HCT116 (cell line): ENCODE results near the gene AATF. TPM values are rescaled to one million over a fixed set of nuclear protein-coding genes. Genes with fewer than 3 reads are reported as not detected.

Experiments
- ATAC-seq: fragments of 200-7000 bp; cut with Tn5 transposase; 2 replicates; pipeline ENCODE4 v1.9.1; 2020; ENCODE audit warnings: mild to moderate bottlenecking, moderate library complexity
- BruUV-seq: library from RNA; stranded (reverse); fragments of 400-500 nt; replicated peaks from 2 replicates; lab custom pipeline; 2021; lab: Mats Ljungman, UMichigan
- CTCF ChIA-PET: fragments of 300-600 bp; sonication (Branson Sonifier 250); formaldehyde crosslinking; loops from one replicate; lab custom pipeline; 2021; ENCODE audit warnings: antibody characterized with exemption; lab: Charles Lee
- POLR2A ChIA-PET: fragments of 300-600, 350-600 bp; sonication (Branson Sonifier 250); formaldehyde crosslinking; loops from one replicate; lab custom pipeline; 2021; ENCODE audit warnings: antibody characterized with exemption; lab: Charles Lee
- RAD21 ChIA-PET, 2 experiments: fragments of 300-600 bp; sonication (Branson Sonifier 250); formaldehyde crosslinking; loops; one replicate each; lab custom pipeline; 2023; ENCODE audit warnings: low total read pairs in 2 of 2; ENCODE audit not compliant: uncharacterized antibody in 2 of 2, unreplicated experiment in 2 of 2, low non-redundant PET in 1 of 2; lab: Charles Lee
- DNase-seq: peaks from one replicate; pipeline ENCODE4 v3.0.0-alpha.2; 2010; ENCODE audit warnings: low read depth, low spot score
- H2AFZ ChIP-seq: fragments of 200-600 bp; shearing (Covaris generic), sonication (generic); 2 replicates; pipeline ENCODE4 v1.6.1; 2017; ENCODE audit warnings: low read depth, mixed run types, mixed read lengths, antibody characterized with exemption, low read length; ENCODE audit not compliant: poor library complexity, severe bottlenecking
- H3K27ac ChIP-seq: 2 replicates; pipeline ENCODE4 v1.5.1; 2012; ENCODE audit warnings: low read depth, low read length
- H3K27me3 ChIP-seq: fragments of 200-600 bp; sonication (generic); 2 replicates; pipeline ENCODE4 v1.6.1; 2016; ENCODE audit warnings: mixed run types, low read length, mixed read lengths; ENCODE audit not compliant: insufficient read depth
- H3K36me3 ChIP-seq, 2 experiments: fragments of 200-500 bp in 1 of 2; fragments of 200-600 bp in 1 of 2; sonication (Bioruptor generic) in 1 of 2; sonication (generic) in 1 of 2; 2 replicates each; pipeline versions ENCODE4 v1.5.1 to v1.6.1; 2014 to 2016; ENCODE audit warnings: low read length in 2 of 2, inconsistent platforms in 1 of 2, mixed read lengths in 1 of 2, mixed run types in 1 of 2; ENCODE audit not compliant: insufficient read depth in 2 of 2, control insufficient read depth in 1 of 2
- H3K4me1 ChIP-seq, 2 experiments: fragments of 200-600 bp in 1 of 2; sonication (generic) in 1 of 2; 2 replicates each; pipeline versions ENCODE4 v1.5.1 to v1.6.1; 2012 to 2017; ENCODE audit warnings: low read length in 2 of 2, inconsistent platforms in 1 of 2, mild to moderate bottlenecking in 1 of 2, mixed read lengths in 1 of 2, mixed run types in 1 of 2, moderate library complexity in 1 of 2; ENCODE audit not compliant: insufficient read depth in 2 of 2, control insufficient read depth in 1 of 2
- H3K4me2 ChIP-seq: fragments of 200-600 bp; sonication (generic); 2 replicates; pipeline ENCODE4 v1.6.1; 2017; ENCODE audit warnings: mixed run types, low read length, mixed read lengths
- H3K4me3 ChIP-seq, 2 experiments: fragments of 200-600 bp in 1 of 2; sonication (generic) in 1 of 2; replicated peaks in 1 of 2; 2 replicates each; pipeline ENCODE4 v1.5.1; 2011 to 2016; ENCODE audit warnings: low read length in 2 of 2, control low read depth in 1 of 2, low read depth in 1 of 2, mild to moderate bottlenecking in 1 of 2, mixed read lengths in 1 of 2, mixed run types in 1 of 2
- H3K79me2 ChIP-seq: fragments of 200-600 bp; sonication (generic); 2 replicates; pipeline ENCODE4 v1.6.1; 2017; ENCODE audit warnings: mild to moderate bottlenecking, mixed run types, low read length, moderate library complexity, mixed read lengths; ENCODE audit not compliant: insufficient read depth
- H3K9ac ChIP-seq: fragments of 200-600 bp; sonication (generic); 2 replicates; pipeline ENCODE4 v1.6.1; 2016; ENCODE audit warnings: low read length, mixed read lengths
- H3K9me2 ChIP-seq: fragments of 200-600 bp; sonication (generic), shearing (Covaris generic); 2 replicates; pipeline ENCODE4 v1.6.1; 2017; ENCODE audit warnings: mixed run types, mild to moderate bottlenecking, moderate library complexity; ENCODE audit not compliant: insufficient read depth
- H3K9me3 ChIP-seq, 2 experiments: fragments of 200-500 bp in 1 of 2; fragments of 200-600 bp in 1 of 2; sonication (Bioruptor generic) in 1 of 2; sonication (generic) in 1 of 2; 2 replicates each; pipeline ENCODE4 v1.6.1; 2014 to 2017; ENCODE audit warnings: low read length in 2 of 2, mixed read lengths in 2 of 2, inconsistent platforms in 1 of 2, low read depth in 1 of 2, mild to moderate bottlenecking in 1 of 2, mixed run types in 1 of 2, moderate library complexity in 1 of 2; ENCODE audit not compliant: control insufficient read depth in 1 of 2, insufficient read depth in 1 of 2
- H4K20me1 ChIP-seq: fragments of 200-600 bp; sonication (generic), shearing (Covaris generic); 2 replicates; pipeline ENCODE4 v1.6.1; 2017; ENCODE audit warnings: mixed run types, mild to moderate bottlenecking, moderate library complexity; ENCODE audit not compliant: insufficient read depth
- JUND ChIP-seq: IDR thresholded peaks from 2 replicates; pipeline ENCODE4 v1.6.1; 2012
- SRF ChIP-seq: IDR thresholded peaks from 2 replicates; pipeline ENCODE4 v1.6.1; 2012; ENCODE audit warnings: low read depth
- intact Hi-C: fragments of 100-400 bp; cut with micrococcal nuclease; formaldehyde crosslinking; loops from 2 replicates; pipeline ENCODE4 v1.10.0; 2022
- total RNA-seq: library from RNA; stranded (reverse); gene quantifications from one replicate; pipeline ENCODE4 v1.2.1, GENCODE V29; 2021; ENCODE audit not compliant: unreplicated experiment
- TF ChIP-seq, protein P1 (sequence below): IDR thresholded peaks from 2 replicates; pipeline ENCODE4 v1.6.1; 2012

Gene AATF
- total RNA-seq, 1 experiment from 2014 or later, result 105 TPM

DNA sequence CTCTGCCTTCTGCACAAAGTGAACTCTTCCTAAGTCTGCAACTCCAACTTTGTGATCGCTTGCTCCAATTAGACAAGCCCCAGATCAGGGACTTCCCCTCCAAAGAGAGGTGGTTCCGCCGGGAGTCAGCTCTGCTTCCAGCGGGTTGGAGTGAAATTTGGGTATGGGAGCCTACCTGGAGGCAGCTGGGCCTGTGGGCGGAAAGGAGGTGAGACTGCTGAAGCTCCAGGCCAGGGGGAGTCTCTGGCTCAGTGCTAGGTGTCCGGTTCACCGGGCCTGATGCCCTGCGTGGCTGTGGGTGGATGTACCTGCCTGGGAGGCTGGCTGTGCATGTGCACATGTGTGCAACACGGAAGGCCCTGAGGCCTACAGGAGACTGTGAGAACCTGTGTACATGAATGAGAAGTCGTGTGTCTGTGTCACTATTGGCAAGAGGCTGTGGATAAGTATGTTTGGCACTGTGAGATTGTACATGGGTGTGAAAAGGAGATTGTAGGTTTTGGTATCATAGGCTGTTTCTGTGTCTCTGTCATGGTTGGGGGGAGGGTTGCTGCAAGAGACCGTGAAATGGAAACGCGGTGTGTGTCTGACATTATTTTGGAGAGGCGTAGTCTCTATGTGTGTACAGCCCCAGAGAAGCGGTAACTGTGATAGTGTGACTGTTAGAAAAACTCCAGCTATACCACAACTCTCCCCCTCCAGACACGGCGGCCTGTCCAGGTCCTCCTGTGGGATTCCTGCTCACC is 7.3 kb upstream of the AATF start:
- Histone ChIP-seq H3K4me2 (no peak overlapping the region), H3K9me2 (no peaks in the 10 kb centered on the region), H3K9me3 (no peaks in the 10 kb centered on the region), H3K36me3 (no peaks in the 10 kb centered on the region), H3K79me2 (no peaks in the 10 kb centered on the region), H4K20me1 (no peaks in the 10 kb centered on the region), H2AFZ (no peak overlapping the region), H3K9ac (no peak overlapping the region), H3K27me3 (no peaks in the 10 kb centered on the region), H3K27ac (no peak overlapping the region), H3K4me1 (no peaks in the 10 kb centered on the region; a peak in 1 of 4 replicates), H3K4me3 (no peak overlapping the region)
- no peak for DNase-seq
- ChIA-PET RAD21 (no interaction called here), CTCF (no interaction called here), POLR2A (no interaction called here)
- intact Hi-C loops, result no loop called here
- no peak for TF ChIP-seq SRF
- TF ChIP-seq, protein P1, sequence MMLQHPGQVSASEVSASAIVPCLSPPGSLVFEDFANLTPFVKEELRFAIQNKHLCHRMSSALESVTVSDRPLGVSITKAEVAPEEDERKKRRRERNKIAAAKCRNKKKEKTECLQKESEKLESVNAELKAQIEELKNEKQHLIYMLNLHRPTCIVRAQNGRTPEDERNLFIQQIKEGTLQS, result no peak
- BruUV-seq, result no TSS peak
- ATAC-seq, result no peak

DNA sequence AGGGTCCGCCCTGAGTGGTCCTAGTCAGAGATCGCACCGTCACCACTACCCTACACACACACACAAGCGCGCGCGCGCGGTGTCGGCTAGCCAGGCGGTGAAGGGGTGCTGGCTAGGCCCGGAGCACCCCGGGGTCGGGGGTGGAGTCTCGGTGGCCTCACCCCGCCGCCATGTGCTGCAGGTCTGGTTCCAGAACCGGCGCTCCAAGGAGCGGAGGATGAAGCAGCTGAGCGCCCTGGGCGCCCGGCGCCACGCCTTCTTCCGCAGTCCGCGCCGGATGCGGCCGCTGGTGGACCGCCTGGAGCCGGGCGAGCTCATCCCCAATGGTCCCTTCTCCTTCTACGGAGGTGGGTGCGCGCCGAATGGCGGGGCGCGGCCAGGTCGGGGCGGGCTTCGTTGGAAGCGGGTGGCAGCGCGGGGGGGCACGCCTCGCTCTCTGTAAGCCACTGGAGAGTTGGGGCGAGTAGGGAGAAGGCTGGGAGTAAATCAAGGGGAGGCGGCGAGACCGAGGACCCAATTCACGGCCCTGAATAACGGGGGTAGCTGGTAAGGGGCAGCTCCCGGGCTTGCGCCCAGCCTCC is 6.6 kb upstream of the AATF start:
- DNase-seq, result no peak
- Histone ChIP-seq H3K4me1 (no peaks in the 10 kb centered on the region), H3K27ac (no peak overlapping the region), H3K79me2 (no peaks in the 10 kb centered on the region), H3K4me2 (no peak overlapping the region), H3K9me3 (no peaks in the 10 kb centered on the region), H3K9ac (no peak overlapping the region), H2AFZ (no peak overlapping the region), H3K36me3 (no peaks in the 10 kb centered on the region), H3K9me2 (no peaks in the 10 kb centered on the region)
- ChIA-PET CTCF (no interaction called here), RAD21 (no interaction called here), POLR2A (no interaction called here)
- intact Hi-C loops, result no loop called here
- BruUV-seq, result no TSS peak
- TF ChIP-seq JUND, result no peak
- TF ChIP-seq, all 23 proteins: peak for 0
- Histone ChIP-seq H3K27me3 (no peaks in the 10 kb centered on the region), H4K20me1 (no peaks in the 10 kb centered on the region), H3K4me3 (no peak overlapping the region)
- no peak for ATAC-seq
